Suprapubic skin (tissue), 4 donors: Measurements from ENCODE around the gene CSPG5. TPM values are rescaled to one million over a fixed set of nuclear protein-coding genes. Genes with fewer than 3 reads are reported as not detected.

ENCODE experiments used
- DNase-seq, 2 donors: peaks; one replicate each; pipeline ENCODE4 v3.0.0-alpha.2; 2019; ENCODE audit warnings: low spot score in 2 of 2
- H3K27ac ChIP-seq: fragments of 200-600 bp; sonication (generic); one replicate; pipeline ENCODE4 v1.5.1; 2019
- H3K27me3 ChIP-seq: fragments of 200-600 bp; sonication (generic); one replicate; pipeline ENCODE4 v1.5.1; 2019
- H3K36me3 ChIP-seq: fragments of 200-600 bp; sonication (generic); one replicate; pipeline ENCODE4 v1.5.1; 2019
- H3K4me1 ChIP-seq: fragments of 200-600 bp; sonication (generic); one replicate; pipeline ENCODE4 v1.5.1; 2019
- H3K4me3 ChIP-seq: fragments of 200-600 bp; sonication (generic); one replicate; pipeline ENCODE4 v1.5.1; 2019; ENCODE audit warnings: mild to moderate bottlenecking
- H3K9me3 ChIP-seq: fragments of 200-600 bp; sonication (generic); one replicate; pipeline ENCODE4 v1.5.1; 2019
- EP300 ChIP-seq: sonication (generic); formaldehyde crosslinking; IDR thresholded peaks from one replicate; pipeline ENCODE4 v1.6.1; 2017; ENCODE audit warnings: antibody characterized with exemption
- POLR2A ChIP-seq, 2 donors: fragments of 450-650 bp; IDR thresholded peaks; one replicate each; pipeline ENCODE4 v1.6.1; 2017; ENCODE audit warnings: antibody characterized with exemption in 2 of 2, mild to moderate bottlenecking in 2 of 2, moderate library complexity in 2 of 2
- POLR2AphosphoS5 ChIP-seq, 3 donors: sonication (generic); formaldehyde crosslinking; IDR thresholded peaks; one replicate each; pipeline ENCODE4 v1.6.1; 2017; ENCODE audit warnings: antibody characterized with exemption in 3 of 3
- WGBS: methylation state at CpG from one replicate; pipeline ENCODE4 v1.1.5; 2018; 5-methylcytosine and 5-hydroxymethylcytosine counted together
- total RNA-seq, 4 donors: library from RNA; depleted of rRNA; stranded (reverse); fragments of >200 nt; gene quantifications; one replicate each; pipeline ENCODE4 v1.1.0, GENCODE V29; 2016
- TF ChIP-seq, protein P1 (sequence below), 2 donors: fragments of 200-600 bp in 1 of 2; fragments of 450-650 bp in 1 of 2; sonication (generic) in 1 of 2; IDR thresholded peaks; one replicate each; pipeline ENCODE4 v1.5.1; 2016 to 2019; ENCODE audit warnings: antibody characterized with exemption in 2 of 2, mild to moderate bottlenecking in 1 of 2, moderate library complexity in 1 of 2

The CSPG5 gene
- total RNA-seq, 4 donors from 2014 or later, result 2.3 to 2.7 (median 2.4) TPM; not detected in 1

DNA sequence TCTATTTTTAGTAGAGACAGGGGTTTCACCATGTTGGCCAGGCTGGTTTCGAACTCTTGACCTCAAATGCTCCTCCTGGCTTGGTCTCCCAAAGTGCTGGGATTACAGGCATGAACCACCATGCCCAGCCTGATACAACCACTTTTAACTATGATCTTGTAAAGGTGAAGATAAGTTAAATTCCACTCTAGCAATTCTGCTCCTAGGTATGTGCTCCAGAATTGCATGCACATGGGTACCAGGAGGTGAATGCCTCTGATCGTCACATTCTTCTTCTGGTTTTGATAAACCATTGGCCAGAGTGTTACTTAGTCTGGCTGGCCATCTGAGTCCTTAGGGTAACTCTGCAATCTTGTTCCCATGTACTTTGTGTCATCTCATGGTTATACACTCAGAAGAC lies 22.3 kb downstream of the CSPG5 start:
- Histone ChIP-seq H3K4me1 (no peaks in the 10 kb centered on the region), H3K27ac (no peak overlapping the region), H3K9me3 (no peaks in the 10 kb centered on the region), H3K36me3 (no peaks in the 10 kb centered on the region), H3K4me3 (no peak overlapping the region), H3K27me3 (no peaks in the 10 kb centered on the region)
- WGBS, result 85% methylated on average over 2 of the region's 2 CpGs
- TF ChIP-seq POLR2A (IDR thresholded peaks at IDR 0.05) (no peak), POLR2AphosphoS5 (IDR thresholded peaks at IDR 0.05) (no peak), EP300 (no peak)
- TF ChIP-seq, protein P1, sequence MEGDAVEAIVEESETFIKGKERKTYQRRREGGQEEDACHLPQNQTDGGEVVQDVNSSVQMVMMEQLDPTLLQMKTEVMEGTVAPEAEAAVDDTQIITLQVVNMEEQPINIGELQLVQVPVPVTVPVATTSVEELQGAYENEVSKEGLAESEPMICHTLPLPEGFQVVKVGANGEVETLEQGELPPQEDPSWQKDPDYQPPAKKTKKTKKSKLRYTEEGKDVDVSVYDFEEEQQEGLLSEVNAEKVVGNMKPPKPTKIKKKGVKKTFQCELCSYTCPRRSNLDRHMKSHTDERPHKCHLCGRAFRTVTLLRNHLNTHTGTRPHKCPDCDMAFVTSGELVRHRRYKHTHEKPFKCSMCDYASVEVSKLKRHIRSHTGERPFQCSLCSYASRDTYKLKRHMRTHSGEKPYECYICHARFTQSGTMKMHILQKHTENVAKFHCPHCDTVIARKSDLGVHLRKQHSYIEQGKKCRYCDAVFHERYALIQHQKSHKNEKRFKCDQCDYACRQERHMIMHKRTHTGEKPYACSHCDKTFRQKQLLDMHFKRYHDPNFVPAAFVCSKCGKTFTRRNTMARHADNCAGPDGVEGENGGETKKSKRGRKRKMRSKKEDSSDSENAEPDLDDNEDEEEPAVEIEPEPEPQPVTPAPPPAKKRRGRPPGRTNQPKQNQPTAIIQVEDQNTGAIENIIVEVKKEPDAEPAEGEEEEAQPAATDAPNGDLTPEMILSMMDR (IDR thresholded peaks at IDR 0.05), result no peak
- no peak for DNase-seq

DNA sequence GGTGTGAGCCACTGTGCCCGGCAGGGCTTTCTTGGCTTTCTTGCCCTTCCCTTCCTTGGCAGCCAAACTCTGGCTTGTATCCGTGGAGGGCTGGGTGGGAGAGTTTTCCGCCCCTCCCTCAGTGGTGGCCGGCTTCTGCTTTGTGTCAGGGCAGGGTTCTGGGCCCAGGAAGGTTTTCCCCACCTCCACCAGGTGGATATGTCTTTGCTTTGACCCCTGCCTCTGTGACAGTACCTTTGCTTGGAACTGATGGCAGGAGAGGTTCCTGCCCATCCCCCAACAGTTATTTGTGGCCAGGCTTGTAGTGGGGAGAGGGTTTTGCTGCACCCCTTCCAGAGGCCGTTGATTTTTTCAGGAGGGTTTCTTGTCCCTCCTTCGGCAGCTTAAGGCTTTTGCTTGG lies 24.3 kb downstream of the CSPG5 start:
- 80% methylated on average over 6 of the region's 6 CpGs for whole genome bisulfite sequencing
- no peaks in the 10 kb centered on the region for H3K4me1 ChIP-seq
- no peak for DNase-seq
- H3K9me3 ChIP-seq, result no peaks in the 10 kb centered on the region
- no peak overlapping the region for H3K27ac ChIP-seq
- no peaks in the 10 kb centered on the region for H3K36me3 ChIP-seq
- TF ChIP-seq, protein P1 (IDR thresholded peaks at IDR 0.05), result no peak
- TF ChIP-seq POLR2A (IDR thresholded peaks at IDR 0.05) (no peak), POLR2AphosphoS5 (IDR thresholded peaks at IDR 0.05) (no peak), EP300 (no peak)
- no peaks in the 10 kb centered on the region for H3K27me3 ChIP-seq
- H3K4me3 ChIP-seq, result no peak overlapping the region

DNA sequence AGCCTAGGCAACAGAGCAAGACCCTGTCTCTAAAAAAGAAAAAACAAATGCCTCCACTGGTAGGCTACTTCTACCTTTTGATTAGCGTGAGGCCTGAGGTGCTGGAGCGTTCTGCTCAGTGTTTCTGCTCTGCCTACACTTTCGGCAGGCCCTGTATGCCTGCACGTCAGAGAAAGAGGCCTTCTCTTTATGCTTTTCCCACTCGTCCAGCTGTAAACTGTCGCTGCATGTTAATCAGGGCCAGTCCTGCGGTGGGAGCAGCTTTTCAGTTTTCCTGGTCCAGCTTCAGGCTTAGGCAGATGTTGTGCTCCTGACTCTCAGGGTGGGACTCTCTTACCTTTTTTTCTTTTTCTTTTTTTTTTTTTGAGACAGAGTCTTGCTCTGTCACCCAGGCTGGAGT lies 25.3 kb downstream of the CSPG5 start:
- Histone ChIP-seq H3K27ac (no peak overlapping the region), H3K36me3 (no peaks in the 10 kb centered on the region), H3K4me3 (no peak overlapping the region), H3K4me1 (no peaks in the 10 kb centered on the region), H3K9me3 (no peaks in the 10 kb centered on the region), H3K27me3 (no peaks in the 10 kb centered on the region)
- no peak for TF ChIP-seq POLR2AphosphoS5 (IDR thresholded peaks at IDR 0.05)
- no peak for TF ChIP-seq EP300
- no peak for TF ChIP-seq POLR2A (IDR thresholded peaks at IDR 0.05)
- TF ChIP-seq, protein P1 (IDR thresholded peaks at IDR 0.05), result no peak
- no peak for DNase-seq
- WGBS, result 84% methylated on average over 7 of the region's 7 CpGs

DNA sequence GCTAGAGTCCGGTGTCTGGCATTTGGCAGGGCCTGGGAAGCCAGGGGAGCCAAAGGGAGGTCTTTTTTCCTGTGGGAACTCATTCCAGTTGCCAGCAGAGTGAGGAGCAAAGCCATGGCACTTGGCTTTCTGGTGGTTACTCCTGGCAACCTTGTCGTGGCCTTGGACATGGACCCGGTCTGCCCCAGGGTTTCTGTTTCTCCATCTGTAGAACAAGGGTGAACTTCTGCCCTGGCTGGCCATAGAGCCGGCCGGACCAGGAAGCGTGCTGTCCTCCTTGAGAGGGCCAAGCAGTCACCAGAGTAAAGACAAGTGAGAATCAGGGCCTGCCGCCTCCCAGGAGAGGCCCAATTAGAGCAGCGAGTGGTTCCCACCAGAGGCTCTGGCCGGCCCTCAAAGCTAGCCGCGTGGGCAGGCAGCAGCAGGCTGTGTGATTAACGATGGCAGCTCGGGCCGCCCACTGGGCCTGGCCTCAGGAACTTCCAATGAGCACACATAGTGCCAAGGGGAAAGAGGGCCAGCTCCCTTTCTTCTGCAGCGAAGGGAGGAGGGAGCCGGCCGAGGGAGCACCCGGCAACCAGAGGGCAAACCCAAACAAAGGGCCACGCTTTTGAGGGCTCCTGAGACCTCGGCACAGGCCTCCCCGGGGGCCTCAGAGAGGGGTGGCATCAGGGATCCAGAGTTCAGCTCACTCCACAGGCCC lies 36.0 kb downstream of the CSPG5 start:
- TF ChIP-seq EP300, result no peak
- TF ChIP-seq, protein P1 (IDR thresholded peaks at IDR 0.05), result no peak
- TF ChIP-seq POLR2A (IDR thresholded peaks at IDR 0.05), result no peak
- no peak for TF ChIP-seq POLR2AphosphoS5 (IDR thresholded peaks at IDR 0.05)
- H3K4me3 ChIP-seq, result no peak overlapping the region
- peaks cover 7% of the 10 kb centered on the region for H3K4me1 ChIP-seq
- no peak for DNase-seq
- no peaks in the 10 kb centered on the region for H3K9me3 ChIP-seq
- H3K27me3 ChIP-seq, result no peaks in the 10 kb centered on the region
- H3K36me3 ChIP-seq, result no peaks in the 10 kb centered on the region
- WGBS, result 31% methylated on average over 7 of the region's 21 CpGs
- no peak overlapping the region for H3K27ac ChIP-seq

DNA sequence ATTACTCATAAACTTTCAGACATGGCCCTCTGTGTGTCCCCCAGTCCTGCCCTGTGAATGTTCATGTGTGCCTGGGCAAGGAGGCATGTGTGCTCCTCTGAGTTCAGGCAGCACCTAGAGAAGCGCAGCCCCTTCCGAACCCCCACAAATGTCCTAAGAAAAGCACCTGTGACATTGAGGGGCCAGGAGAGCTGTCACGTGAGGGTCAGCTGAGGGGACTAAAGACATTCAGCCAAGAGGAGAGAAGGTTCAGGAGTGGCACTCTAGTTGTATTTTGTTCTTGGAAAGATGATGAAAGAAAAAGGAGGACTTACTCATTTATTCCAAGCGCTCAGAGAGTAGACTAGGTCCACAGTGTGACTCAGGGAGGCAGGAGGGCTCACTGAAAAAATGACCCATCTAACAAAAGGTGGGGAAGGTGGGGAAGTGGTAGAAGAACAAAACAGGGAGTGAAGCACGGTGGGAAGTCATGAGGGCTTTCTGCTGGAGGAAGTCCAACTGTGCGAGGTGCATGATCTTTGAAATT lies 37.0 kb downstream of the CSPG5 start:
- H3K9me3 ChIP-seq, result no peaks in the 10 kb centered on the region
- H3K4me1 ChIP-seq, result peaks cover 7% of the 10 kb centered on the region
- WGBS, result 70% methylated on average over 6 of the region's 6 CpGs
- H3K27ac ChIP-seq, result no peak overlapping the region
- no peaks in the 10 kb centered on the region for H3K36me3 ChIP-seq
- TF ChIP-seq POLR2AphosphoS5 (IDR thresholded peaks at IDR 0.05), result no peak
- TF ChIP-seq, protein P1 (IDR thresholded peaks at IDR 0.05), result no peak
- no peak for TF ChIP-seq POLR2A (IDR thresholded peaks at IDR 0.05)
- TF ChIP-seq EP300, result no peak
- no peaks in the 10 kb centered on the region for H3K27me3 ChIP-seq
- DNase-seq, result no peak
- H3K4me3 ChIP-seq, result no peak overlapping the region
